ENCODE data around the gene FAM151B. TPM values are rescaled to one million over a fixed set of nuclear protein-coding genes. Genes with fewer than 3 reads are reported as not detected.

Gene FAM151B
- total and polyA plus RNA-seq, 5 donors from 2014 or later = 0.32 TPM; not detected in 4

DNA sequence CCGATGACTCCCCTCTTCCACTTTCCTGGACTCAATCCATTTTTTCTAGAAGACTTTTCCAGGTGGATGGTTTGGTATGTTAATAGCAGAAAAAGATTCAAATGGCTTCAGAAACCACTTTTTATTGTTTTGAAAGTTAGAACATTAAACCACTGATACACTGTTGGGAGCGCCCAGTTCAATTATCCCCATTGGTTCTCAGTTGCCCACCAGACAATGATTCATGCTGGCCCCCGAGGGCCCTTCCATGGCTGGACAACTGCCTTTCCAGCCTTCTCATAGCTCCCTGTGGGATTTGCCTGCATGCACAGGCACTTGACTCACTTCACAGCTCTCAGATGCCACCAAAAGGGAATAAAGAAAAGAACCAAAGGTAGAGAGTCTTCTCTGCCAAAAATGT, 103.5 kb downstream of the FAM151B start:
- no peak overlapping the region for H3K4me3 ChIP-seq (ENCODE audit: low read depth, low read length)
- H3K27ac ChIP-seq (ENCODE audit: insufficient read depth, low read length, poor library complexity, severe bottlenecking) = no peak overlapping the region
- ATAC-seq (ENCODE audit: low read depth in 2 of 2) (no peak), DNase-seq (no peak)
- no peaks in the 10 kb centered on the region for H3K4me1 Mint-ChIP-seq
- no peaks in the 10 kb centered on the region for H3K4me1 ChIP-seq (ENCODE audit: control insufficient read depth, insufficient read depth, low read length, poor library complexity, severe bottlenecking)
- H3K9me3 Mint-ChIP-seq = no peaks in the 10 kb centered on the region
- H3K27me3 Mint-ChIP-seq = peaks cover 4% of the 10 kb centered on the region
- H3K27me3 ChIP-seq (ENCODE audit: control insufficient read depth, insufficient read depth, low read length) = peaks cover 4% of the 10 kb centered on the region
- no peaks in the 10 kb centered on the region for H3K36me3 Mint-ChIP-seq
- H3K27ac Mint-ChIP-seq = no peak overlapping the region
- H3K36me3 ChIP-seq (ENCODE audit: control insufficient read depth, insufficient read depth, low read length) = no peaks in the 10 kb centered on the region
- no peak overlapping the region for H3K4me3 Mint-ChIP-seq
- H3K9me3 ChIP-seq (ENCODE audit: control insufficient read depth in 2 of 2, low read length in 2 of 2) = no peaks in the 10 kb centered on the region

GRCh38 chr5:80592105-80592504, 104.2 kb downstream of the FAM151B start:
- Mint-ChIP-seq H3K4me1 (no peaks in the 10 kb centered on the region), H3K36me3 (no peaks in the 10 kb centered on the region), H3K27me3 (peaks cover 4% of the 10 kb centered on the region), H3K4me3 (no peak overlapping the region), H3K9me3 (no peaks in the 10 kb centered on the region), H3K27ac (no peak overlapping the region)
- H3K4me3 ChIP-seq (ENCODE audit: low read depth, low read length) = no peak overlapping the region
- no peaks in the 10 kb centered on the region for H3K36me3 ChIP-seq (ENCODE audit: control insufficient read depth, insufficient read depth, low read length)
- no peaks in the 10 kb centered on the region for H3K4me1 ChIP-seq (ENCODE audit: control insufficient read depth, insufficient read depth, low read length, poor library complexity, severe bottlenecking)
- no peak overlapping the region for H3K27ac ChIP-seq (ENCODE audit: insufficient read depth, low read length, poor library complexity, severe bottlenecking)
- no peaks in the 10 kb centered on the region for H3K9me3 ChIP-seq (ENCODE audit: control insufficient read depth in 2 of 2, low read length in 2 of 2)
- ATAC-seq (ENCODE audit: low read depth in 2 of 2) (no peak), DNase-seq (no peak)
- H3K27me3 ChIP-seq (ENCODE audit: control insufficient read depth, insufficient read depth, low read length) = peaks cover 4% of the 10 kb centered on the region

Other genes starting within 250 kb of the FAM151B start
- 80.3 TPM for gene SERINC5, start 232.1 kb upstream of the FAM151B start, total RNA-seq
- 10 to 100 TPM; 12.7 to 21.5 (median 14.9) TPM for gene SERINC5, start 232.1 kb upstream of the FAM151B start, polyA plus RNA-seq
- gene SPZ1, start 168.1 kb upstream of the FAM151B start, total RNA-seq = not detected
- gene SPZ1, start 168.1 kb upstream of the FAM151B start, polyA plus RNA-seq = not detected
- gene ZFYVE16, start 80.0 kb upstream of the FAM151B start, total RNA-seq = 15.5 TPM
- gene ZFYVE16, start 80.0 kb upstream of the FAM151B start, polyA plus RNA-seq = 1 to 10 TPM; 2.3 to 4.1 (median 3.4) TPM
- not detected for gene ANKRD34B, start 82.2 kb downstream of the FAM151B start, total RNA-seq
- not detected for gene ANKRD34B, start 82.2 kb downstream of the FAM151B start, polyA plus RNA-seq
- gene MSH3, start 166.6 kb downstream of the FAM151B start, total RNA-seq = 17.3 TPM
- gene MSH3, start 166.6 kb downstream of the FAM151B start, polyA plus RNA-seq = 10 to 100 TPM; 11.2 to 14.3 (median 13.0) TPM
- 7.7 TPM for gene DHFR, start 166.9 kb downstream of the FAM151B start, total RNA-seq
- 1 to 10 TPM; 2.1 to 3.0 (median 2.3) TPM for gene DHFR, start 166.9 kb downstream of the FAM151B start, polyA plus RNA-seq